Heart left ventricle (tissue), 16 donors: ENCODE measurements around the gene SH2D3C. TPM values are rescaled to one million over a fixed set of nuclear protein-coding genes. Genes with fewer than 3 reads are reported as not detected.

Source experiments
- ATAC-seq, 4 donors: fragments of 200-7000 bp; cut with Tn5 transposase; one replicate each; pipeline ENCODE4 v1.9.1; 2020 to 2022; ENCODE audit warnings: moderate library complexity in 4 of 4, mild to moderate bottlenecking in 3 of 4, moderate number of reproducible peaks in 1 of 4
- DNase-seq, 5 donors: peaks; one replicate each; pipeline ENCODE4 v3.0.0-alpha.2; 2020
- H3K27ac ChIP-seq, 12 donors: fragments of 200-600 bp; sonication (generic) in 4 of 12; one replicate each; pipeline versions ENCODE4 v1.5.0 to v1.8.0; 2016 to 2022; ENCODE audit warnings: mild to moderate bottlenecking in 2 of 12
- H3K27me3 ChIP-seq, 9 donors: fragments of 200-600 bp; sonication (generic) in 2 of 9; one replicate each; pipeline versions ENCODE4 v1.5.1 to v1.8.0; 2016 to 2022; ENCODE audit warnings: mild to moderate bottlenecking in 3 of 9
- H3K36me3 ChIP-seq, 9 donors: fragments of 200-600 bp; sonication (generic) in 2 of 9; one replicate each; pipeline versions ENCODE4 v1.5.0 to v1.8.0; 2018 to 2022; ENCODE audit warnings: mild to moderate bottlenecking in 2 of 9
- H3K4me1 ChIP-seq, 12 donors: fragments of 200-600 bp; sonication (generic) in 4 of 12; one replicate each; pipeline versions ENCODE4 v1.5.0 to v1.8.0; 2016 to 2022; ENCODE audit warnings: mild to moderate bottlenecking in 3 of 12
- H3K4me3 ChIP-seq, 12 donors: fragments of 200-600 bp; sonication (generic) in 4 of 12; one replicate each; pipeline versions ENCODE4 v1.5.0 to v1.8.0; 2017 to 2022; ENCODE audit warnings: mild to moderate bottlenecking in 9 of 12, moderate library complexity in 4 of 12
- H3K9me3 ChIP-seq, 12 donors: fragments of 200-600 bp; sonication (generic) in 4 of 12; one replicate each; pipeline versions ENCODE4 v1.5.0 to v1.8.0; 2016 to 2022; ENCODE audit warnings: mild to moderate bottlenecking in 1 of 12
- CTCF ChIP-seq, 12 donors: fragments of 200-600 bp; sonication (generic) in 4 of 12; IDR thresholded peaks; one replicate each; pipeline versions ENCODE4 v1.5.0 to v1.8.0; 2018 to 2022; ENCODE audit warnings: antibody characterized with exemption in 12 of 12, mild to moderate bottlenecking in 5 of 12
- POLR2A ChIP-seq, 2 donors: fragments of 450-650 bp; IDR thresholded peaks; one replicate each; pipeline ENCODE4 v1.6.1; 2017; ENCODE audit warnings: antibody characterized with exemption in 2 of 2, mild to moderate bottlenecking in 2 of 2, moderate library complexity in 2 of 2
- WGBS, 4 donors: extraction: QIAGEN DNeasy Blood & Tissue Kit in 2 of 4; methylation state at CpG; one replicate each; pipeline versions ENCODE4 v1.1.5 to v1.1.7; 2013 to 2018; 5-methylcytosine and 5-hydroxymethylcytosine counted together
- intact Hi-C, 10 donors: fragments of 100-400 bp; cut with DNase I; formaldehyde crosslinking; loops; one replicate each; pipeline versions ENCODE4 v1.11.1 to v1.14.2; 2022
- polyA plus RNA-seq, 2 donors: library from polyadenylated mRNA; stranded (reverse); fragments of 200-250 nt; gene quantifications; one replicate each; pipeline ENCODE4 v1.2.3, GENCODE V29; 2013
- total RNA-seq, 9 donors: library from RNA; depleted of rRNA in 2 of 9; stranded (reverse); fragments of >200 nt in 2 of 9; fragmentation: NEBNext Ultra II Directional in 3 of 9; extraction: Animal tissue kit (Norgen Biotek cat#: 25700) in 3 of 9; gene quantifications; one replicate each; pipeline versions ENCODE4 v1.1.0 to v1.2.4, GENCODE V29; 2016 to 2023
- donor health status: ischemic (EF 13 %, LVEDD 7.1; RV severe dilation, severe dysfunction).
- donor health status: healthy with polysubstance abuse.
- donor health status: DM: no; HTN: yes; CAD: no.
- donor health status: DM: no; HTN: no; CAD: no.
- donor health status: ischemic (EF 25% LVEDD 6.9; RV normal size, moderate dysfunction).
- donor health status: ischemic (EF 25% LVEDD 5.7; RV mildly dilated, moderate dysfunction).
- donor health status: healthy.
- donor health status: DM: yes; HTN: yes; CAD: no.
- donor health status: ischemic (EF 35%, LVEDD 5.7; RV mildly dilated, moderate dysfunction).
- donor health status: nonischemic (EF 11% LVEDD 7.7; RV severe dilation, severe dysfunction).
- donor health status: DM: yes; HTN: yes; CAD: no.
- donor health status: PGD.
- donor health status: ischemic (EF 29% LVEDD 5.4; RV normal size, mild dysfunction).
- donor health status: nonischemic (EF 23%, LVEDD 6.1; RV moderate dilation, normal function).

SH2D3C gene
- total and polyA plus RNA-seq, 11 donors, result 13.7 to 38.9 (median 21.0) TPM

DNA sequence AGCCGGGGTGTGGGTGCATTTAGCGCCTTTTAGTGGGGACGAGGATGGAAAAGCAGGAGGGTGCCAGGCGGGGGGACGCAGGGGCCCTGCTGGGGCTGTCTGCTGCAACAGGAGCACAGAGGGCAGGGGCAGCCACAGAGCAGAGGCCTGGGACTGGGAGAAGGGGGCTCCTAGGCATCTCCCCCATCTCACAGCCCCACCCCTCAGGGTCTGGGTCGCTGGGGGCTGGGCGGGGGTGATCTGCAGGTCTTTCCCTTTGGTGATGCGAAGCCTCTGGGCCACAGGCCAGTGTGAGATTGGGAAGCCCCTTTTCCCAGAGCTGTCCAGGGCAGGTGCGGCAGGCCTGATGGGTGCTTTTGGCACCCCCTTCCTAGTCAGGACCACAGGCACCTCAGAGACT lies 48.2 kb downstream of the SH2D3C start:
- no peak for ATAC-seq
- intact Hi-C loops, result loop anchor here in 9 of 10 donors (1.0 to 10.0 kb wide), 8 partner anchors 63 to 228 kb away; no protein-coding TSS in a partner anchor
- peaks cover 0 to 18% (median 8%) of the 10 kb centered on the region in 12 donors for H3K4me1 ChIP-seq
- H3K4me3 ChIP-seq, result no peak overlapping the region
- no peaks in the 10 kb centered on the region for H3K27me3 ChIP-seq
- H3K27ac ChIP-seq, result no peak overlapping the region
- 84 to 90% (median 88%) methylated on average over 7 to 9 of the region's 9 CpGs for WGBS, 4 donors
- no peak for DNase-seq
- TF ChIP-seq CTCF (IDR thresholded peaks at IDR 0.05) (no peak), POLR2A (IDR thresholded peaks at IDR 0.05) (no peak)
- H3K36me3 ChIP-seq, result peaks cover 0 to 23% (median 17%) of the 10 kb centered on the region in 9 donors
- H3K9me3 ChIP-seq, result no peaks in the 10 kb centered on the region

- ATAC-seq (no peak), DNase-seq (no peak)
- Histone ChIP-seq H3K4me1 (peaks cover 0 to 19% (median 9%) of the 10 kb centered on the region in 12 donors), H3K27ac (no peak overlapping the region), H3K4me3 (no peak overlapping the region), H3K36me3 (peaks cover 0 to 23% (median 17%) of the 10 kb centered on the region in 9 donors), H3K27me3 (no peaks in the 10 kb centered on the region), H3K9me3 (no peaks in the 10 kb centered on the region)
- intact Hi-C loops, result loop anchor here (1.0 to 10.0 kb wide), 8 partner anchors 62 to 227 kb away; no protein-coding TSS in a partner anchor
- TF ChIP-seq CTCF (IDR thresholded peaks at IDR 0.05) (no peak), POLR2A (IDR thresholded peaks at IDR 0.05) (no peak)
- WGBS, 4 donors, result 91 to 95% (median 92%) methylated on average over 14 to 18 of the region's 18 CpGs
Observed at GRCh38 chr9:127729522-127730256, 48.8 kb downstream of the SH2D3C start.

- ATAC-seq, result no peak
- Histone ChIP-seq H3K27me3 (no peaks in the 10 kb centered on the region), H3K36me3 (peaks cover 0 to 23% (median 17%) of the 10 kb centered on the region in 9 donors), H3K9me3 (no peaks in the 10 kb centered on the region), H3K4me3 (no peak overlapping the region), H3K4me1 (peaks cover 0 to 17% (median 8%) of the 10 kb centered on the region in 12 donors), H3K27ac (no peak overlapping the region)
- no peak for TF ChIP-seq POLR2A (IDR thresholded peaks at IDR 0.05)
- DNase-seq, result no peak
- intact Hi-C loops, result loop anchor here in 2 of 10 donors (5.0 to 10.0 kb wide), 2 partner anchors 224 to 227 kb away; no protein-coding TSS in a partner anchor
- WGBS, 4 donors, result 83 to 92% (median 88%) methylated on average over 7 to 8 of the region's 8 CpGs
Observed at GRCh38 chr9:127728808-127729207, 49.7 kb downstream of the SH2D3C start.

DNA sequence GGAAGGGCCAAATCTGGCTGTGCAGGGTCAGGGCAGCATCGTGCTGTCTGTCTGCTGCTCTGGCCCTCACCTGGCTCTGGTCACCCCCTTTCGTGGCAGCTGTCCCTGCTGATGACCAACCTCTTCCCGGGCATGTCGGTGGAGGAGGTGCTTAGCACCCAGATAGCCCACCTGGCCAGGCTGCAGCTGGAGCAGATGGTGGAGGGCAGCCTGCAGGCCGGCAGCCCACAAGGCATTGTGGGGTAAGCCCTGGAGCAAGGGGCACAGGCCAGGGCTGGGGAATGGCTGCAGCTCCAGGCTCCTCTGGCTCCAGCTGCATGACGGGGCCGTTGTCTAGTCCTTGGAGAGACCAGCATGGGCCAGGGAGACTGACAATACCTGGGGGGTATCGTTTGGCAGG lies 51.6 kb downstream of the SH2D3C start:
- Histone ChIP-seq H3K9me3 (no peaks in the 10 kb centered on the region), H3K27me3 (no peaks in the 10 kb centered on the region), H3K36me3 (peaks cover 0 to 9% (median 7%) of the 10 kb centered on the region in 9 donors), H3K4me3 (no peak overlapping the region), H3K4me1 (peaks cover 0 to 12% (median 7%) of the 10 kb centered on the region in 12 donors), H3K27ac (no peak overlapping the region)
- 78 to 85% (median 80%) methylated on average over 8 of the region's 8 CpGs for WGBS, 4 donors
- intact Hi-C loops, result loop anchor here in 2 of 10 donors (5.0 to 10.0 kb wide), 2 partner anchors 222 to 225 kb away; no protein-coding TSS in a partner anchor
- TF ChIP-seq CTCF (IDR thresholded peaks at IDR 0.05) (no peak), POLR2A (IDR thresholded peaks at IDR 0.05) (no peak)
- ATAC-seq (no peak), DNase-seq (peak in 1 of 5 donors; percentile 32)
